Stimulated activated CD8-positive, alpha-beta memory T cell treated with anti-CD3 and anti-CD28 coated beads, Interleukin-7, amount 100 ng/mL, for 4 hours (primary cell): ENCODE measurements around the gene ZNF831.

ENCODE experiments used
- DNase-seq, 2 donors: peaks; one replicate each; pipeline ENCODE4 v3.0.0-alpha.2; 2020; ENCODE audit warnings: low read depth in 2 of 2

ZNF831 gene

GRCh38 chr20:59301343-59302007, 137.9 kb downstream of the ZNF831 start:
- no peak for DNase-seq

GRCh38 chr20:59305908-59306655, 142.5 kb downstream of the ZNF831 start:
- no peak for DNase-seq

- DNase-seq = no peak
Observed at GRCh38 chr20:59307270-59307669, 143.6 kb downstream of the ZNF831 start.
